Thyroid gland (tissue), 4 donors: ENCODE data around the gene PC.

Experiments
- CTCF ChIP-seq, 6 experiments: fragments of 200-600 bp in 3 of 6; fragments of 450-650 bp in 3 of 6; sonication (generic) in 3 of 6; IDR thresholded peaks; one replicate each; pipeline ENCODE4 v1.5.1; 2016 to 2019; ENCODE audit warnings: antibody characterized with exemption in 6 of 6, mild to moderate bottlenecking in 2 of 6, inconsistent platforms in 1 of 6, moderate library complexity in 1 of 6
- POLR2A ChIP-seq, 2 donors: fragments of 450-650 bp; IDR thresholded peaks; one replicate each; pipeline ENCODE4 v1.6.1; 2017; ENCODE audit warnings: antibody characterized with exemption in 2 of 2, mild to moderate bottlenecking in 2 of 2, moderate library complexity in 1 of 2

GRCh38 chr11:66996609-66997273 lies 38.6 kb upstream of the PC start:
- TF ChIP-seq CTCF (IDR thresholded peaks at IDR 0.05) (no peak), POLR2A (IDR thresholded peaks at IDR 0.05) (no peak)
